ENCODE data around the gene DSC3. TPM values are rescaled to one million over a fixed set of nuclear protein-coding genes. Genes with fewer than 3 reads are reported as not detected.
"Not testable (repeated sequence)": the region's sequence is repeated elsewhere in the genome, so short reads cannot be mapped to it uniquely, and the experiment has no call there.

The DSC3 gene
- polyA plus RNA-seq, 12 donors = 0.38 to 146 (median 1.2) TPM; not detected in 2

DNA sequence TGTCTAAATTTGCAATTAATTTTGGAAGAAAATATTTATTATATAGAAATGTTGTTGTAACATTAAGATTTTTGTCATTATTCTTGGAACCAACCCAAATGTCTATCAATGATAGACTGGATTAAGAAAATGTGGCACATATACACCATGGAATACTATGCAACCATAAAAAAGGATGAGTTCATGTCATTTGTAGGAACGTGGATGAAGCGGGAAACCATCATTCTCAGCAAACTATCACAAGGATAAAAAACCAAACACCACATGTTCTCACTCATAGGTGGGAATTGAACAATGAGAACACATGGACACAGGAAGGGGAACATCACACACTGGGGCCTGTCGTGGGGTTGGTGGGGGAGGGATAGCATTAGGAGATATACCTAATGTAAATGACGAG is 64.5 kb downstream of the DSC3 start:
- not testable (repeated sequence) for DNase-seq

DNA sequence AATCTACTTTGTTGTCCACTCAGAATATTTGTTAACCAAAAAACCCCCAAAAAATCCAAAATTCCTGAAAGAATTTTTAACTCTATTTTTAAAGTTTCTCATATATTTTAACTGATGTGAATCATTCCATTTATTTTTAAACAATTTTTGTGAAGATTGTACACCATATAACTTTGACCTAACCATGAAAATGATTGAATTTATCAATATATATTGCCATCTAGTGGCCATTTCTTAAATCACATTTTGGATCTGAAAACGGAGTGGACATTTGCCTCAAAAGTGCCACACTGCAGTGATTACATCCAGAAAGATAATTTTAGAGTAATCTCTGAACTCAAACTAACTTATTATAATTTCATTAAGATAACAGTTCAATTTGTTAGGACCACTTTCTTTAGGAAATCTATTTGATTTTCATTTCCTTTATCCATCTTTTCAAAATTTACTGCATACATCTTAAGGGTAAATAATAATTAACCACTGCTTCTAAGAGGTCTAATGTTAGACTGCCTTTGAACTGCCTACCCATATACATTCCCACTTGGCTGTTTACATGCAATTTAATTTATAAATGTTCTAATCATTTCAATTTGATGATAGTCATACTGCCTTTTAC is 71.1 kb downstream of the DSC3 start:
- peak; percentile 22 for DNase-seq

DNA sequence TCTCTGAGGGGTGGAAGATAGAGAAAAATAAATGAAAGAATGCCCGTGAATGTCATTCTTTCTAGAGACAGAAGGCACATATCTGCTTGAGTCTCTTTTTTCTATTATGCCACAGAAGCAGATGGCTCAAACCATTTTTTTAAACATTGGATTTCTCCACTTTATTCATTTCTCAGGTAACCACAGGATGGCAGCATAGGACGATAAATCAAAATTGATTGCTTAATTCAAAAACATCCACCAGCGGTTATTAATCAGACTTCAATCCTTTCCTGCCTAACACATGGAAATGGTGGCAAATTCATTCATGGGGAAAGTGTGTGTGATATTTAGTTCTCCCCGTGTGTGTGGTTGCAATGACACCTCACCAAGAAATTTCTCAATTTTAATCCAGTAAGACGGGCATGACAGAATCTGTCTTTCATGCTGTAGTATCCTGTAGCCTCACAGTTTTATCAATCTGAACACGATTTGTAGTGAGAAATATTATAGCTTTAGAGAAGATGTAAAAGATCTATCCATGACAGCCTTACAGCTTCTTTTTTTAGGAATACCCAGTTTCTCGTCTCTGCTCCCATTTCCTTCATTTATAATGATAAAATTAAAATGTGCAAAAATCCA is 72.2 kb downstream of the DSC3 start:
- DNase-seq = peak; percentile 9

DNA sequence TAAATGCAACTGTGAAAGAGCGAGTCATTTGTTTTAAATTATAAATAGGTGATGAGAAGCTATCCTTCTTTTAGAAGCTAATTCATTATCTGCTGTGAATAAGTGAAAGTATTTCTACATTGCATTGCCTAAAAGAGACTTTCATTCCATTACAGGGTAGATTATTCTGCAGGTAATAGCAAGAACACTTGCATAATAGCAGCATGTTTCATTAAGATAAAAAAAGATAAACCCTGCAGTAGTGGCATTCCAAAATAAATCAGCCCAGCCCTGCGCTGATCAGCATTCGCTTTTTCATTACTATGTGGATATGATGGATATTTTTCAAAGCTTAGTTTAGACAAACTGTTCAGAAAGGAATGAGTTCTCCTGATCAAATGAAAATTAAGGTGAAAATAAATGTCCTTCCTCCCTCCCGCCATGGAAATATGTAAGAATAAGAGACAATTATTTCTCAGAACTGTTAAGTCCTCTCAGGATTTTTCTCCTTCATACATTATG is 72.8 kb downstream of the DSC3 start:
- no peak for DNase-seq

DNA sequence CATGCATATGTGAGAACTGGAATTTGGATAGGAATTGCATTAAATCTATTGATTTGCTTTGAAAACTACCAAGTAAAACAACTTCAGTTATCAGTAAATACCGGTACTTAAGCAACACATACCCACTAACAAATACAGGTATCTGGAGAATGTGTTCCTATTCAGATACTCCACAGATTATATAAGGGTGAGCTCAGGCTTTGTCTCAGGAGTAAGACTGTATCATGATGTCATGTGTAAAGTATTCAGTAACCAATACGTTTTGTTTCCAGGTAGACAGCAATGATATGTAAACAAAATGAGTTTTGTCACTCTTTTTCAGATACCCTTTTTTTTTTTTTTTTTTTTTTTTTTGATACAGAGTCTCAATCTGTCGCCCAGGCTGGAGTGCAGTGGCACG is 74.8 kb downstream of the DSC3 start:
- no peak for DNase-seq

DNA sequence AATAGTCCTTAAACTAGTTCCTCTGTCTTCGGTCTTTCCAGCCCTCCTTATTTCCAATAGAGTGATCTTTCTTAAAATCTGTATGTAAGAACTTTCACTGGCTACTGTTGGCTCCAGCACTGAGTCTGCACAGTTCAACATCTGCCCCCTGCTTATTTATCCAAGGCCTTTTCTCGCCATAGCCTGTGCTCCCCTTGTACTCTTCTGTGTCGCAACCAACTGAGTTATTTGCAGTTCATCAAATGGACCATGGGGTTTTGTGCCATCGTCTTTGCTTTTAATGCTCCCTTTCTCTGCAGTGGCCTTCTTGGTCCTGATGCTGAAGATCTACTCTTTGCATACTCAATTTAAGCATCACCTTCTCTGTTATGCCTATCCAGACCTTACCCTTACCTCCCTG is 77.3 kb downstream of the DSC3 start:
- no peak for DNase-seq

DNA sequence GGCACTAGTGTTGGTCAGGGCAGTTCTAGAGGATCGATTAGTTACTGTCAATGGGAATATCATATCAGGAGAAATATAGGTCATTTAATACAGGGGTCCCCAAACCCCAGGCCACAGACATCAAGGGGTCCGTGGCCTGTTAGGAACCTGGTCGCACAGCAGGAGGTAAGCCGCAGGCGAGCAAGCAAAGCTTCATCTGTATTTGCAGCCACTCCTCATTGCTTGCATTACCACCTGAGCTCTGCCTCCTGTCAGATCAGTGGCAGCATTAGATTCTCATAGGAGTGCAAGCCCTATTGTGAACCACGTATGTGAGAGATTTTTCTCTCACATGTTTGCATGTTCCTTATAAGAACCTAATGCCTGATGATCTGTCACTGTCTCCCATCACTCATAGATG is 81.9 kb downstream of the DSC3 start:
- no peak for DNase-seq

DNA sequence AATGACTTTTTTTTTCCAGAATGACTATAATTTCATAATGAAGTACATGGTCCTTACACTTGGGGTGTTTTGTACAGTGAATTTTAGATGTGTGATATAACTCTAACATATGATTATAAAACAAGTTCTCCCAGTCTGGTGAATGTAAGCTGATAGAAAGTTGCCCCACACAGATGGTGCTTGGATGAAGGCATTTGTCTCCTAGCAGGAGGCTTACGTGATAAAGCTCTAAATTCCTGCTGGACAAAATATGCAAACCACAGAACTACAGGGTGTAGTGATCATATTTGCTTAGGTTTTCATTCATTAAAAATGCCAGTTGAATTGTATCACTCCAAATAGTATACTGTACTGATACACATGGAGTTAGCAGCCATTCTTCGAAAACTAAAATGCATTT is 85.5 kb downstream of the DSC3 start:
- no peak for DNase-seq

DNA sequence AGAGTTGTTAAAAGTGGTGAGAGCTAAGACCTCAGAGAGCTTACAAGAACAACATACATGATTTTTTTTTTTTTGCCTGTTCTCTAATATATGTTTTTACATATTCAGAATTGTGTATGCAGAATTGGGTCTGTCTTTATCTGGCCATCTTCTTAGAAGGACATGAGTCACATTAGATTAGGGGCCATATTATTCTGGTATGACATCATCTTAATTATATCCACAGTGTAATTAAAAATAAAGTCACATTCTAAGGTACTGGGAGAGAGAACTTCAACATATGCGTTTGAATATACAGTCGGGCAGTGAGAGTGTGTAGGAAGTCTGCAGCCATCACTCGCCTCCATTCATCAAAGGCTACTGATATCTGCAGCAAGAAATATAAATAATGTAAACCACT is 88.3 kb downstream of the DSC3 start:
- DNase-seq = no peak

DNA sequence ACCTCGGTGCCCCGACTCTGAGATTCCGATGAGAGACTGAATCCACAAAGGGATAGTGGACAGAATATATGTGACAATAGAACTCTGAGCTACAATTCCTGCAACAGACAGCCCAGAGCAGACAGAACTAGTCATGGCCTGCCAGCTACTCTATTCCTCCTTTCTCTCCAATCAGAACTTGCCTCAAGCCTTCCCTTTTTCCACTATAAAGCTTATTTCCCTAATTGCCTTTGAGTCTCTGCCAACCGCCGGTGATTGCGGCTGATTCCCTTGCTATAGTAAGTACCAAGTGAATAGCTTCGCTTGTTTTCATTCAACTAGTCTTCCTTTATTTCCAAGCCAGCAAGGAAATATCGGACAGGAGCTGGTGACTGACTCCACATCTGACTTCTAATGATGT is 96.8 kb downstream of the DSC3 start:
- DNase-seq = no peak

DNA sequence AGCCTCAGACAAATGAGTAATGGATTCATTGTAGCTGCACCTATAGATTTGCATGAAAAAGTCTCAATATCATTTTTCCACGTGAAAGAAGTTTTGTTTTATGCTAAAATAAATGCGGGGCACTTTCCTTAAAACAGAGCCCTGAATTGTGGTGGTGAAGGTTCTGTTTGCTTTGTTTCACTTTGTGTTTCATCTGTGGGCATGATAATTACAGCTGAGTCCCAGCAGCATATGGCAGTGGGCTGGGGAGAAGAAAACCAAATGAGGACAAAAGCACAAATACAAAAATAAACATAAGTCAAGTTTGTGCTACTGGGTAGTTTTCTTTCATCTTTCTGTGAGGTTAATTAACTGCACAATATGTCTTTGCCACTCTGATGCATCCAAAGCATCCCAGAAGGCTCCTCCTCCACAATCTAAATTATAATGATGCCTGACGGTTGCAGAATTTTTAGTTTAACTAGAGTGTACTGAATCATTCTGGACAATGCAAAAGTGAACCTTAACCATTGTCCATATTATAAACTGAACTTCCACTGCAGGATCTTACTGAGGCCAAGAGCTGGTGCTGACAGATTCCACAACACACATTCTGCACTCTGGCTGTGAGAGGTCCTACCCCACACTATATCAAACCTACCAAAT is 97.6 kb downstream of the DSC3 start:
- DNase-seq = no peak

DNA sequence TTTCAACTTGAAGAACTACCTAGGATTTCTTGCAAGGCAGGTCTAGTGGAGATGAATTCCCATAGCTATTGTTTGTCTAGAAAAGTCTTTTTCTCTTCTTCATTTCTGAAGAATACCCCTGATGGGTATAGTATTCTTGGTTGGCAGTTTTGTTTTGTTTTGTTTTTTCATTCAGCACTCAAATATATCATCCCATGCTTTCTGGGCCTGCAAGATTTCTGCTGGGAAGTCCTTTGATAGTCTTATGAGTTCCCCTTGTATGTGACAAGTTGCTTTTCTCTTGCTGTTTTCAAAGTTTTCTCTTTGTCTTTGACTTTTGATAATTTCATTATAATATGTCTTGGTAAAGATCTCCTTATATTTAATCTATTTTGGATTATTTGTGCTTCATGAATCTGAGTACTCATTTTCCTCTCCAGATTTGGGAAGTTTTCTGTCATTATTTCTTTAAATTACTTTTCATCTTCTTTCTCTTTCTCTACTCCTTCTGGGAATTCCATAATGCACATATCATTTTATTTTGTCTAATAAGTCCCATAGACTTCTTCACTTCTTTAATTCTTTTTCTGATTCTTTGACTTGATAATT is 101.5 kb downstream of the DSC3 start:
- no peak for DNase-seq

Other genes starting within 250 kb of the DSC3 start
- 10 to 100 TPM in 4 of 12 donors, 1 to 10 TPM in 7, not detected in 1; 4.2 to 35.1 (median 7.0) TPM for gene DSC2, start 59.7 kb upstream of the DSC3 start, polyA plus RNA-seq (ENCODE audit: insufficient read length in 12 of 12)
- 10 to 100 TPM in 2 of 12 donors, 1 to 10 TPM in 1, under 1 TPM in 2, not detected in 7; 0.07 to 48.9 (median 9.2) TPM for gene DSC1, start 120.1 kb upstream of the DSC3 start, polyA plus RNA-seq (ENCODE audit: insufficient read length in 12 of 12)

Data from muscle of arm (tissue), 12 donors.